Naive thymus-derived CD8-positive, alpha-beta T cell (primary cell): Measurements from ENCODE around the gene NELFB. TPM values are rescaled to one million over a fixed set of nuclear protein-coding genes. Genes with fewer than 3 reads are reported as not detected.

Experiments
- ATAC-seq, 2 donors: fragments of 150-1000 bp; cut with Tn5 transposase in 1 of 2; sonication (Bioruptor Pico), chemical (Tn5 transposase) in 1 of 2; 1 replicate in 1 of 2; 2 replicates in 1 of 2; pipeline ENCODE4 v1.10.0; 2021; ENCODE audit warnings: mild to moderate bottlenecking in 2 of 2, moderate library complexity in 2 of 2
- POLR2A ChIA-PET: fragments of 350-600 bp; sonication (Branson Sonifier 250); formaldehyde crosslinking; loops from one replicate; lab custom pipeline; 2021; ENCODE audit warnings: antibody characterized with exemption; lab: Charles Lee
- DNase-seq, 10 donors: peaks; one replicate each; pipeline versions ENCODE4 v3.0.0 to v3.0.0-alpha.2; 2020 to 2022
- H3K27ac Mint-ChIP-seq, 10 donors: one replicate each; pipeline ENCODE4 v1.8.0; 2020 to 2022; ENCODE audit warnings: mild to moderate bottlenecking in 10 of 10, mixed read lengths in 10 of 10, moderate library complexity in 4 of 10, inconsistent platforms in 1 of 10
- H3K27me3 Mint-ChIP-seq, 5 donors: one replicate each; pipeline ENCODE4 v1.8.0; 2021 to 2022; ENCODE audit warnings: mixed read lengths in 5 of 5
- H3K36me3 Mint-ChIP-seq, 3 donors: one replicate each; pipeline ENCODE4 v1.8.0; 2020 to 2022; ENCODE audit warnings: mixed read lengths in 3 of 3, mild to moderate bottlenecking in 2 of 3, inconsistent platforms in 1 of 3
- H3K4me1 Mint-ChIP-seq, 4 donors: one replicate each; pipeline ENCODE4 v1.8.0; 2021 to 2022; ENCODE audit warnings: mixed read lengths in 4 of 4
- H3K4me3 Mint-ChIP-seq, 10 donors: one replicate each; pipeline ENCODE4 v1.8.0; 2020 to 2022; ENCODE audit warnings: mild to moderate bottlenecking in 10 of 10, mixed read lengths in 10 of 10, moderate library complexity in 6 of 10, inconsistent platforms in 1 of 10
- H3K9me3 Mint-ChIP-seq, 9 donors: one replicate each; pipeline ENCODE4 v1.8.0; 2020 to 2022; ENCODE audit warnings: mixed read lengths in 9 of 9, mild to moderate bottlenecking in 3 of 9, inconsistent platforms in 1 of 9, moderate library complexity in 1 of 9
- polyA plus RNA-seq, 3 donors: library from polyadenylated mRNA; unstranded; fragments of 300-500 nt; fragmentation: Illumina TruSeq; gene quantifications; one replicate each; pipeline ENCODE4 v1.2.3, GENCODE V29; 2021
- total RNA-seq, 8 experiments: library from RNA in 2 of 8; stranded (reverse) in 2 of 8; gene quantifications; one replicate each; pipeline ENCODE4 v1.2.3 and lab custom pipeline; 2021 to 2026

NELFB gene
- total and polyA plus RNA-seq, 5 experiments from 2014 or later = 20.4 to 45.9 (median 29.7) TPM

GRCh38 chr9:137306850-137307254 lies 51.7 kb downstream of the NELFB start:
- no peaks in the 10 kb centered on the region for H3K36me3 Mint-ChIP-seq
- ATAC-seq (no peak), DNase-seq (no peak)
- H3K9me3 Mint-ChIP-seq = no peaks in the 10 kb centered on the region
- no peaks in the 10 kb centered on the region for H3K27me3 Mint-ChIP-seq
- peaks cover 2 to 19% (median 13%) of the 10 kb centered on the region in 4 donors for H3K4me1 Mint-ChIP-seq
- POLR2A ChIA-PET = interaction anchor here (0.6 to 1.0 kb wide), 3 partner anchors 9 to 117 kb away, joined by 3 to 5 read pairs (median 4); no protein-coding TSS in a partner anchor
- H3K27ac Mint-ChIP-seq = peak overlapping the region in 2 of 10 donors; percentile 36 to 85
- peak overlapping the region in 3 of 10 donors; percentile 36 to 47 (median 42) for H3K4me3 Mint-ChIP-seq

- DNase-seq (no peak), ATAC-seq (no peak)
- Mint-ChIP-seq H3K27ac (peak overlapping the region in 1 of 10 donors; percentile 85), H3K4me1 (peaks cover 2 to 19% (median 13%) of the 10 kb centered on the region in 4 donors), H3K36me3 (no peaks in the 10 kb centered on the region), H3K27me3 (no peaks in the 10 kb centered on the region), H3K4me3 (peak overlapping the region in 1 of 10 donors; percentile 71), H3K9me3 (no peaks in the 10 kb centered on the region)
- POLR2A ChIA-PET = interaction anchor here (1.0 to 4.0 kb wide), 2 partner anchors 9 to 13 kb away, joined by 5 to 19 read pairs; no protein-coding TSS in a partner anchor
These were observed 52.3 kb downstream of the NELFB start for GRCh38 chr9:137307255-137308056.

DNA sequence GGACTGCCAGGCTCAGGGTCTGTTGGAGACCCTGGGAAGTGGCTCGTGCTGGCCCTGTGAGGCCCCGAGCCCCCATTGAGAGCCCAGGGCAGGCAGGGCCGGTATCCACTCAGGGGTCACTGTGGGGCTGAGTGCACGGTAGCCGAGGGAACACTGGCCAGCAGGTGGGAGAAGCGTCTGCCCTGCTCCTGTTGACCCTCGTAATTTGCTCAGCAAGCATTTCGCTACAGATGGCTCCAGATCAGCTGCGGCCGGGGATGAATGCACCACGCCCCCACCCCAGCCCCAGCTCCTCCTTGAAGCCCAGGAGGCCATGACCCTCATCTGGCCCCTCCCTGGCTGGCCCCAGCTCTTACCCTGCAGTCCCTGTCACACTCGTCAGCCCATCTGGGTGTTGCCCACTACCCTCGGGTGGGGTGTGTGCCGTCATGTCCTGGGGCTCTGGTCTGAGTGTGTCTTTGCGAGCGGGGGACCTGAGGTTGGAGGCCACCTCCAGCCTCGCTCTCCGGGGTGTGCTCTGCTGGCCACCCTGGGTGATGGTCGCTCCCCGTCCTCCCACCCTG lies 53.0 kb downstream of the NELFB start:
- no peak for ATAC-seq
- no peak for DNase-seq
- H3K27me3 Mint-ChIP-seq = no peaks in the 10 kb centered on the region
- no peaks in the 10 kb centered on the region for H3K36me3 Mint-ChIP-seq
- no peak overlapping the region for H3K4me3 Mint-ChIP-seq
- H3K9me3 Mint-ChIP-seq = no peaks in the 10 kb centered on the region
- POLR2A ChIA-PET = interaction anchor here (1.0 to 4.0 kb wide), 2 partner anchors 8 to 12 kb away, joined by 5 to 19 read pairs; no protein-coding TSS in a partner anchor
- H3K4me1 Mint-ChIP-seq = peaks cover 2 to 18% (median 13%) of the 10 kb centered on the region in 4 donors
- no peak overlapping the region for H3K27ac Mint-ChIP-seq

DNA sequence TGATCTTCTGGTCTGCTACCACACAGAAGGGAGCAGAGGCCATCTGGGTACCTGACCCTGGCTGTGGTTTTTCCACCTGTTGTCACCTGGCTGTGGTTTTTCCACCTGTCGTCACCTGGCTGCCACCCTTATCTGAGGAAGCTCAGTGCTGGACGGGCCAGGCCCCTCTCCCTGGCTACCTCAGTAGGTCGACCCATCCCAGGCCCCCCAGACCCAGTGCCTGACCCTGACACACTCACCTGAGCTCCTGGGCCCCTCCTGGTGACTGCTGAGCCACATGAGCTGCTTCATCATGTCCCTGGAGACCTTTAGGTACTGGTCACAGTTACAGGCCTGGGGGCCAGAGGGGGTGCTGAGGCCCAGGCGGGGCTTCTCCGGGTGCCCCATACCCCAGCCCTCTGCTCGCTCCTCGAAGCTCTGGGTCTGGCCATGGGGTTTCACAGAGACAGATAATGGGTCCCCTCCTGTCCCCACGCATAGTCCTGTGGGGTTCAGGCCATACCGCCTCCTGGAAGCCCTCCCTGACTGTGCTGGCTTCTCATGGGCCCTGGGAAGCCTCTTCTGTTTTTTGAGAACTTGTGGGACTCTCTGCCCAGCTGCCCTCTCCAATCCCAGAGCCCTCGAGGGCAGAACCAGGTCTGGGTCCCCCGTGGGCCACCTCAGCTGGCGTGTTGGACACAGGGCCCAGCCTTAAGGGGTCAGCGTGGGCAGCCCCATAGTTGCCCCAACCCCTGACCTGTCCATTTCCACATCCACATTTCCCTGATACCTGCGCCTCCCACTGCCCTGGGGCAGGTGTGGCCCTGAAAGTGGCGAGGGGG lies 54.5 kb downstream of the NELFB start:
- Mint-ChIP-seq H3K27me3 (peaks cover 0 to 6% (median 0%) of the 10 kb centered on the region in 5 donors), H3K27ac (no peak overlapping the region), H3K4me1 (peaks cover 2 to 14% (median 11%) of the 10 kb centered on the region in 4 donors), H3K36me3 (no peaks in the 10 kb centered on the region), H3K9me3 (no peaks in the 10 kb centered on the region), H3K4me3 (no peak overlapping the region)
- POLR2A ChIA-PET = interaction anchor here (4.0 kb wide), 1 partner anchor 11 kb away, joined by 19 read pairs; no protein-coding TSS in a partner anchor
- peak in 1 of 10 donors; percentile 44 for DNase-seq
- no peak for ATAC-seq

- POLR2A ChIA-PET = interaction anchor here (4.0 kb wide), 1 partner anchor 10 kb away, joined by 19 read pairs; no protein-coding TSS in a partner anchor
- no peak overlapping the region for H3K27ac Mint-ChIP-seq
- no peaks in the 10 kb centered on the region for H3K9me3 Mint-ChIP-seq
- peaks cover 2 to 10% (median 8%) of the 10 kb centered on the region in 4 donors for H3K4me1 Mint-ChIP-seq
- no peak overlapping the region for H3K4me3 Mint-ChIP-seq
- ATAC-seq (no peak), DNase-seq (peak in 1 of 10 donors; percentile 53)
- peaks cover 0 to 6% (median 0%) of the 10 kb centered on the region in 5 donors for H3K27me3 Mint-ChIP-seq
- H3K36me3 Mint-ChIP-seq = no peaks in the 10 kb centered on the region
These were observed 55.3 kb downstream of the NELFB start for GRCh38 chr9:137310189-137311052.

DNA sequence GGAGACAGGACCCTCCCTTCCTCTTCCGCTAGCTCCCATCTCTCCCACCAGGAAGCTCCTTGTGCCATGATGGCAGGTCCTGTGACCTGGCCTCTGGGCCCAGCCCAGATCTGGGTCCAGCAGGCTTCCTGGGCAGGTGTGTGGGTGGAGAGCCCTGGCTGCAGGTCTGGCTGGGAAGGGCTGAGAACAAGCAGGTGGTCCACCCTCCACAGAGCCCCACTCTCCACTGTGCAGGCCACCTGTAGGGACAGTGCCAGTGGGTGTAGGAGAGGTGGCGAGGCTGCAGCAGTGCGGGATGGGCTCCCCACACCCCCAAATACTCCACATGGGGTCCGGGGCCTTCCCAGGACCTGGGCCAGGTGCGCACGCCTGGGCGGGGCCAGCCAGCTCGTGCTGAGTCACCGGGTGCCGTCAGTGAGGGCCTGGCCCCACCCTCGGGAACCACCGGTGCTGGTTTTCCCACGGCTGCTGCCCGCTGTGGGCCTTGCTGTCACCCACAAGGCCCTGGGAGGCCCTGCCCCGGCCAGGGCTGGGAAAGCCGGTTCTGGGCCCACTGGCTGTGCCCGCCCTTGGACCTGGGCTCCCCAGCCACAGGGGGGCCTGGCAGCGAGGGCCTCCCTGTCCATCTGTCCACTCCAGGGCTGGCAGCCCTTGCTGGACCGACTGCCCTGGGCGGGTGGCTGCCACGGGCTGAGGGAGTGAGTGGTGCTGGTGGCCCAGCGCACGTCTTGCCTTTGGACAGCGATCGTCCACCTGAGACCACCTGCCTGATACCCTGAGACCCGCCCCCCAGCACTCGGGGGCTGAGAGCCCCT lies 56.3 kb downstream of the NELFB start:
- peak in 1 of 2 donors; percentile 22 for ATAC-seq
- no peak for DNase-seq
- Mint-ChIP-seq H3K36me3 (no peaks in the 10 kb centered on the region), H3K9me3 (no peaks in the 10 kb centered on the region), H3K27ac (no peak overlapping the region), H3K4me3 (no peak overlapping the region), H3K4me1 (peaks cover 2 to 7% (median 5%) of the 10 kb centered on the region in 4 donors), H3K27me3 (peaks cover 0 to 8% (median 0%) of the 10 kb centered on the region in 5 donors)
- POLR2A ChIA-PET = interaction anchor here (0.7 to 4.0 kb wide), 2 partner anchors 9 kb away, joined by 3 to 19 read pairs; partner anchors contain the start of gene NRARP

DNA sequence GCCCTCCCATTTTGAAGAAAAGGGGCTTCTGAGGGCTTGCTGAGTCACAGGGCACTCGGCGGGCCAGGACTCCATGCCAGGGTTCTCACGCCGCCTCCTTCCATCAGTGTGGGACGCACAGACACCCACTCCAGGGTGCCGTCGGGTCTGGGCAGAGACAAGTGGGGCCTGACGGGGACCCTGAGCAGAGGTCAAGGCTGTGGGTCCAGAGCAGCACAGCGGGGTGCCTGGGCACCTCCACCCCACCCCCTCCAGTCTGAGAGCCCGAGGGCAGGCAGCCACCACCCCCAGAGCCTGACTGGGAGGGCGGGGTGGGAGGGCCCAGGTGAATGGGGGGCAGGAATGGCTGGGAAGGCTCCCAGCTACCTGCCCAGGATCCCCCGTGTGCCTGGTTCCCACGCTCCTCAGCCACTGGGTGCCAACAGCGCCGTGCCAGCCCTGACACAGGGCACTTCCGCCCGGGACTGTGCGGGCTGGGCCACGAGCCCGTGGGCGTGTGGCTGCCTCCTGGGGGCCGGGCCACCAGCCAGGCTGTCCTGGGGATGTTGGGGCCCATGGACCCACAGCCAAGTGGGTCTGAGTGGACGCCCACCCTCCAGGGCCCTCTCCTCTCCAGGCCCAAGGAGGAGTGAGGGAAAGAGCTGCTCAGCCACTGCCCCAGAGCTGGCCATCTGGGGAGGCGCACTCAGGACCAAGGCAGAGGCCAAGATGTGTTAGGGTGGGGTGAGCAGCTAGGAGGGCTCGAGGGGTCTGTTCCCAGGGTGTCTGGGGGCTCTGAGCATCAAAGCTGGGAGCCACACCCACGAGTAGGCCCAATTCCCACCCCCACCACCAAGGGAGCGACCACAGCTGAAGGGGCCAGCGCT lies 57.1 kb downstream of the NELFB start:
- DNase-seq = peak in 1 of 10 donors; percentile 59
- peaks cover 0 to 11% (median 0%) of the 10 kb centered on the region in 5 donors for H3K27me3 Mint-ChIP-seq
- POLR2A ChIA-PET = interaction anchor here (1.0 kb wide), 1 partner anchor 10 kb away, joined by 4 read pairs; the partner anchor contains the start of gene NRARP

GRCh38 chr9:137312852-137313325 lies 57.8 kb downstream of the NELFB start:
- peaks cover 0 to 6% (median 0%) of the 10 kb centered on the region in 4 donors for H3K4me1 Mint-ChIP-seq
- POLR2A ChIA-PET = interaction anchor here (1.0 kb wide), 1 partner anchor 10 kb away, joined by 4 read pairs; the partner anchor contains the start of gene NRARP

More for the DNA sequence above, 57.1 kb downstream of the NELFB start:
- Mint-ChIP-seq H3K4me1 (peaks cover 0 to 9% (median 1%) of the 10 kb centered on the region in 4 donors), H3K9me3 (no peaks in the 10 kb centered on the region), H3K4me3 (no peak overlapping the region), H3K36me3 (no peaks in the 10 kb centered on the region), H3K27ac (no peak overlapping the region)
- no peak for ATAC-seq

DNA sequence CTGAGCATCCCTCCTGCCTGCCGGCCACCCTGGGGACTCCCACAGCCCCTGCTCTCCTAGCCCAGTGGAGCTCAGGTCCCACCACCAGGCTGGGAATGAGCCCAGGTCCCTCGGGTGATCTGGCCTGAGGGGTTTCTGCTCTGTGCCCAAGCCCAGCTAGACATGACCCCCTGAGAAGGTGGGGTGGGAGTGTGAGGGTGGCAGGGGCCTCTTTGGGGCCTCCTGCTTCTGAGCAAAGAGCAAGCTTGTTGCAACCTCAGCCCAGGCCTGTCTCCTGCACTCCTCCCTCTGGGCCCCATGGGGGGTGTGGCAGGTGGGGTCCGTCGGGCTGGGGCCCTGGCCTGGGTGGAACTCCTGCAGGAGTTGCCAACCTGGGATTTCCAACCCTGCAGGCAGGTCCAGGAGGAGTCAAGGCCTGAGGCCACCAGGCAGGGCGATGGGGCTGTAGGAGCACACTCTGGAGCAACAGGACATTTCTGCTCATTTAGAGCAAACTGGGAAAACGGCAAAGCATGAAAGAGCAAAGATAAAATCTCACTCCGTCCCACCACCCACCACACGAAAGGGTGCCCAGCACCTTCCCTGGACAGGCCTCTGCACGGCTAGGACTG lies 58.3 kb downstream of the NELFB start:
- ATAC-seq (no peak), DNase-seq (peak in 1 of 10 donors; percentile 57)
- POLR2A ChIA-PET = interaction anchor here (1.0 kb wide), 1 partner anchor 11 kb away, joined by 4 read pairs; the partner anchor contains the start of gene NRARP
- H3K4me1 Mint-ChIP-seq = peaks cover 0 to 6% (median 0%) of the 10 kb centered on the region in 4 donors
- no peaks in the 10 kb centered on the region for H3K36me3 Mint-ChIP-seq
- H3K4me3 Mint-ChIP-seq = no peak overlapping the region
- H3K27me3 Mint-ChIP-seq = peaks cover 0 to 11% (median 0%) of the 10 kb centered on the region in 5 donors
- H3K27ac Mint-ChIP-seq = no peak overlapping the region
- no peaks in the 10 kb centered on the region for H3K9me3 Mint-ChIP-seq

More at GRCh38 chr9:137312852-137313325, 57.8 kb downstream of the NELFB start:
- no peaks in the 10 kb centered on the region for H3K9me3 Mint-ChIP-seq
- no peak overlapping the region for H3K4me3 Mint-ChIP-seq
- H3K36me3 Mint-ChIP-seq = no peaks in the 10 kb centered on the region
- peaks cover 0 to 11% (median 0%) of the 10 kb centered on the region in 5 donors for H3K27me3 Mint-ChIP-seq
- DNase-seq = peak in 1 of 10 donors; percentile 45
- H3K27ac Mint-ChIP-seq = no peak overlapping the region
- no peak for ATAC-seq
